Measurements from ENCODE around the gene TMPRSS11E.
A peak's percentile ranks its signal among the peaks of the same experiment; 100 is the strongest.
"Not testable (repeated sequence)": the region's sequence is repeated elsewhere in the genome, so short reads cannot be mapped to it uniquely, and the experiment has no call there.

The TMPRSS11E gene

GRCh38 chr4:68463796-68464195 lies 16.5 kb downstream of the TMPRSS11E start:
- no peak for DNase-seq

- no peak for DNase-seq
Measured at GRCh38 chr4:68465058-68465457, 17.8 kb downstream of the TMPRSS11E start.

- DNase-seq, result no peak
Measured at GRCh38 chr4:68466185-68466584, 18.9 kb downstream of the TMPRSS11E start.

- no peak for DNase-seq
Measured at GRCh38 chr4:68466751-68467150, 19.5 kb downstream of the TMPRSS11E start.

GRCh38 chr4:68469482-68469881 lies 22.2 kb downstream of the TMPRSS11E start:
- no peak for DNase-seq

GRCh38 chr4:68476191-68476590 lies 28.9 kb downstream of the TMPRSS11E start:
- no peak for DNase-seq

- no peak for DNase-seq
Measured at GRCh38 chr4:68489338-68489737, 42.1 kb downstream of the TMPRSS11E start.

GRCh38 chr4:68490826-68491457 lies 43.7 kb downstream of the TMPRSS11E start:
- DNase-seq, result no peak

GRCh38 chr4:68494688-68495087 lies 47.4 kb downstream of the TMPRSS11E start:
- DNase-seq, result no peak

GRCh38 chr4:68498413-68499007 lies 51.2 kb downstream of the TMPRSS11E start:
- peak; percentile 57 to 67 for DNase-seq

GRCh38 chr4:68499021-68499420 lies 51.8 kb downstream of the TMPRSS11E start:
- no peak for DNase-seq

- not testable (repeated sequence) for DNase-seq
Measured at GRCh38 chr4:68503462-68503861, 56.2 kb downstream of the TMPRSS11E start.

GRCh38 chr4:68504836-68505235 lies 57.6 kb downstream of the TMPRSS11E start:
- not testable (repeated sequence) for DNase-seq

GRCh38 chr4:68505452-68505851 lies 58.2 kb downstream of the TMPRSS11E start:
- not testable (repeated sequence) for DNase-seq

- no peak for DNase-seq
Measured at GRCh38 chr4:68518889-68519288, 71.6 kb downstream of the TMPRSS11E start.

GRCh38 chr4:68520985-68521384 lies 73.7 kb downstream of the TMPRSS11E start:
- DNase-seq, result no peak

- not testable (repeated sequence) for DNase-seq
Measured at GRCh38 chr4:68522232-68522631, 75.0 kb downstream of the TMPRSS11E start.

GRCh38 chr4:68535974-68536373 lies 88.7 kb downstream of the TMPRSS11E start:
- DNase-seq, result no peak

- DNase-seq, result no peak
Measured at GRCh38 chr4:68536375-68536774, 89.1 kb downstream of the TMPRSS11E start.

GRCh38 chr4:68542742-68543141 lies 95.5 kb downstream of the TMPRSS11E start:
- DNase-seq, result not testable (repeated sequence)

All from inflammatory macrophage (primary cell).